ENCODE data around the gene NAV2. TPM values are rescaled to one million over a fixed set of nuclear protein-coding genes. Genes with fewer than 3 reads are reported as not detected.

The NAV2 gene
- total RNA-seq, 1 experiment from 2014 or later = 46.3 TPM

- Histone ChIP-seq H2BK15ac (ENCODE audit: low read depth, low read length) (no peak overlapping the region), H2BK20ac (ENCODE audit: low read depth, low read length, poor library complexity, severe bottlenecking) (no peak overlapping the region), H4K91ac (ENCODE audit: insufficient read length, low read depth, low read length) (no peak overlapping the region), H3K9ac (ENCODE audit: extremely low read depth, insufficient read length, low read length) (no peak overlapping the region), H2BK5ac (ENCODE audit: insufficient read length, low read length) (no peak overlapping the region), H3K79me2 (ENCODE audit: insufficient read depth, low read length) (no peaks in the 10 kb centered on the region), H4K8ac (replicated peaks; ENCODE audit: insufficient read length, low read depth, low read length) (no peak overlapping the region), H3K4me2 (ENCODE audit: insufficient read depth, insufficient read length, low read length) (peak overlapping the region; percentile 51), H3K18ac (ENCODE audit: insufficient read length, low read depth, low read length) (no peak overlapping the region), H3K79me1 (ENCODE audit: insufficient read depth, low read depth, low read length, poor library complexity, severe bottlenecking) (no peaks in the 10 kb centered on the region), H3K23ac (ENCODE audit: insufficient read length, low read depth, low read length) (no peak overlapping the region), H2AK5ac (ENCODE audit: insufficient read length, low read length) (no peak overlapping the region), H4K5ac (ENCODE audit: insufficient read length, low read depth, low read length) (no peak overlapping the region), H3K27ac (ENCODE audit: insufficient read length, low read depth, low read length) (no peak overlapping the region), H3K14ac (ENCODE audit: insufficient read depth, low read length) (no peak overlapping the region), H3K9me3 (ENCODE audit: control insufficient read depth, low read depth, low read length) (no peaks in the 10 kb centered on the region), H4K20me1 (ENCODE audit: control insufficient read depth, insufficient read depth, insufficient read length) (peaks cover 6% of the 10 kb centered on the region), H2BK12ac (ENCODE audit: insufficient read length, low read depth, low read length) (no peak overlapping the region), H2BK120ac (ENCODE audit: low read depth, low read length, poor library complexity, severe bottlenecking) (no peak overlapping the region), H3K23me2 (ENCODE audit: insufficient read length, low read depth, low read length, poor library complexity, severe bottlenecking) (peaks cover 8% of the 10 kb centered on the region), H3K56ac (ENCODE audit: insufficient read length, low read depth, low read length) (no peak overlapping the region), H3K4ac (ENCODE audit: low read depth, low read length) (no peak overlapping the region), H2AFZ (ENCODE audit: low read length) (no peak overlapping the region), H3K4me1 (ENCODE audit: insufficient read depth, low read length) (peaks cover 4% of the 10 kb centered on the region; the same call in 1 of the 2 replicates), H3K27me3 (ENCODE audit: insufficient read depth, low read length) (peaks cover 89% of the 10 kb centered on the region), H3T11ph (ENCODE audit: low read length) (no peak overlapping the region)
- H3K9me3 Mint-ChIP-seq = peaks cover 0 to 4% of the 10 kb centered on the region in 2 experiments; a peak in 1 of 5 replicates
- H3K36me3 Mint-ChIP-seq (ENCODE audit: insufficient read depth in 1 of 3, low read depth in 3 of 3) = no peaks in the 10 kb centered on the region; a peak in 2 of 7 replicates
- peak overlapping the region; percentile 7 to 91; a peak in 4 of 5 replicates for H3K4me3 Mint-ChIP-seq
- no peak overlapping the region for H3K27ac Mint-ChIP-seq
- TF ChIP-seq CTCF (conservative IDR thresholded peaks at IDR 0.05) = no peak
- H3K27me3 Mint-ChIP-seq (ENCODE audit: low read depth) = peaks cover 100% of the 10 kb centered on the region
- peaks cover 65 to 82% of the 10 kb centered on the region in 2 experiments for H3K4me1 Mint-ChIP-seq
- no CpG with 5 or more reads among the region's 29 CpGs for WGBS (ENCODE audit: extremely low coverage, insufficient read length, low lambda C conversion rate)
- peak; percentile 80 for DNase-seq
These were observed 448.7 kb downstream of the NAV2 start for GRCh38 chr11:20161230-20161918.
